PC-3 (cell line): Measurements from ENCODE around the gene CACNA1I.

ENCODE experiments used
- EZH2 ChIP-seq: fragments of 300-600 bp; sonication (generic); IDR thresholded peaks from one replicate; pipeline ENCODE4 v1.6.1; 2017; ENCODE audit warnings: antibody characterized with exemption, mild to moderate bottlenecking, low read length; ENCODE audit not compliant: unreplicated experiment
- TF ChIP-seq, protein P1 (sequence below): fragments of 300-600 bp; sonication (generic); conservative IDR thresholded peaks from 2 replicates; pipeline ENCODE4 v1.5.1; 2017; ENCODE audit warnings: antibody characterized with exemption, low read depth, mild to moderate bottlenecking, low read length

DNA sequence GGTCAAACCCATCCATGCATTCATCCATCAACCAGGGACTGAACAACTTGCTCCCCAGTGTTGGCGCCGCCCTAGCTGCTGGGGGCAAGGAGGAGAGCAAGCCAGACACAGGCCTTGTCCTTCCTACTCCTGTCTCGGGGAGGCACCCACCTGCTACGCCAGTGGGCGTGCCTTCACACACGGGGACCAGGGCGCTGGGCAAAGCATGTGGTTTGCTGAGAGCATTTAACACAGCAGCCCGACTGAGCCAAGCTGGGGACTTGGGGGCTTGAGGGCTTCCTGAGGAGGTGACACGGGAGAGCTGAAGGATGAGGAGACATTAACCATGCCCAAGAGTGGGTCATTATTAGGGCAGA lies 30.6 kb downstream of the CACNA1I start:
- TF ChIP-seq, protein P1, sequence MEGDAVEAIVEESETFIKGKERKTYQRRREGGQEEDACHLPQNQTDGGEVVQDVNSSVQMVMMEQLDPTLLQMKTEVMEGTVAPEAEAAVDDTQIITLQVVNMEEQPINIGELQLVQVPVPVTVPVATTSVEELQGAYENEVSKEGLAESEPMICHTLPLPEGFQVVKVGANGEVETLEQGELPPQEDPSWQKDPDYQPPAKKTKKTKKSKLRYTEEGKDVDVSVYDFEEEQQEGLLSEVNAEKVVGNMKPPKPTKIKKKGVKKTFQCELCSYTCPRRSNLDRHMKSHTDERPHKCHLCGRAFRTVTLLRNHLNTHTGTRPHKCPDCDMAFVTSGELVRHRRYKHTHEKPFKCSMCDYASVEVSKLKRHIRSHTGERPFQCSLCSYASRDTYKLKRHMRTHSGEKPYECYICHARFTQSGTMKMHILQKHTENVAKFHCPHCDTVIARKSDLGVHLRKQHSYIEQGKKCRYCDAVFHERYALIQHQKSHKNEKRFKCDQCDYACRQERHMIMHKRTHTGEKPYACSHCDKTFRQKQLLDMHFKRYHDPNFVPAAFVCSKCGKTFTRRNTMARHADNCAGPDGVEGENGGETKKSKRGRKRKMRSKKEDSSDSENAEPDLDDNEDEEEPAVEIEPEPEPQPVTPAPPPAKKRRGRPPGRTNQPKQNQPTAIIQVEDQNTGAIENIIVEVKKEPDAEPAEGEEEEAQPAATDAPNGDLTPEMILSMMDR: no peak
- no peak for TF ChIP-seq EZH2
